ENCODE results near the gene ANAPC10.

- TF ChIP-seq REST (IDR thresholded peaks at IDR 0.05; ENCODE audit: insufficient read depth in 1 of 2, low read depth in 2 of 2, low read length in 2 of 2) (no peak), POLR2AphosphoS5 (IDR thresholded peaks at IDR 0.05; ENCODE audit: low read depth, low read length) (no peak), TAF1 (IDR thresholded peaks at IDR 0.05; ENCODE audit: borderline replicate concordance, insufficient read depth, low read length) (no peak), SIN3A (IDR thresholded peaks at IDR 0.05; ENCODE audit: borderline replicate concordance, insufficient read depth, low read length) (no peak)
Observed at GRCh38 chr4:145107126-145107525, 9.1 kb upstream of the ANAPC10 start.
